ENCODE measurements around the gene CHST11.

The CHST11 gene

GRCh38 chr12:104534857-104535248, 78.1 kb downstream of the CHST11 start:
- TF ChIP-seq CTCF (IDR thresholded peaks at IDR 0.05): no peak

GRCh38 chr12:104535369-104535768, 78.6 kb downstream of the CHST11 start:
- TF ChIP-seq CTCF (IDR thresholded peaks at IDR 0.05): no peak

DNA sequence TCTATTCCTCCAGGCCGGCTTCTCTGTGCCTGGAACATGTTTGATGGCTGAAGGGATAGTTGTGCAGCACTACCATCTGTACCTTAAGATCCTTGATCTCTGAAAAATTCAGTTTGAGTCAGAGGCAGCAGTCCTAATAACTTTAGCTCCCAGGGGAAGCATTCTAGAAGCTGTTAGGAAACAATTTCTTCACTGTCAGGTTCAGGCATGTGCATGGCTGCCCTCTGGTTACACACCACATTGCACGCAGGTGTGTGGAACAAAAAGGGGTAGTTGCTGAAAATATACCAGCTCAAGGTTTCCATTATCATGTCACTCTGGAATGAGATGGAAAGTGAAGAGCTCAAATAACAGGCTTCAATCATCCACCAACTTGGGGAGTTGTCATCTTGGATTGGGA, 80.1 kb downstream of the CHST11 start:
- no peak for TF ChIP-seq CTCF (IDR thresholded peaks at IDR 0.05)

- no peak for TF ChIP-seq CTCF (IDR thresholded peaks at IDR 0.05)
These were observed 81.3 kb downstream of the CHST11 start for GRCh38 chr12:104538056-104538455.

DNA sequence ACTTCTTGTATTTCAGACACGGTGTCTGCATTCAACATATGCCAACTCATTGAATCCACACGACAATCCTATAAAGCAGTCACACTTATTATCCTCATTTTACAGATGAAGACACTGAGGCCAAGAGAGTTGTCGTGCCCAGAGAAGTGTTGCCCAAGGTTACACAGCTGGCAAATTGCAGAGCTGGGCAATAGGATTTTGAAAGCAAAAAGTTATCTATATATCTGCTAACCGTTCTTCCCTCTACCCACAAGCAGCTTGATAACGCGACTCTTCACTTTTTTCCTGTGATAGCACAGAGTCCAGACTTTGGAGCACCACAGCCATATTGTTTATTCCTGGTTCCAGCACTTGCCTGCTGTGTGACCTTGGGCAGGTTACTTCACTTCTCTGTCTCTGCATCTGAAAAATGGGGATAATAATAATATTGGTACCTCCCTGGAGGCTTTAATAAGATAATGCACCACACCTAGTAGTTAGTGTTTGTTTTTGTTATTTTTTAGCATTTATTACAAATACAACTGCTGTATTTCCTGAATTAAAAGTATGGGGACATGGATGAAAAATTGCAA, 82.2 kb downstream of the CHST11 start:
- no peak for TF ChIP-seq CTCF (IDR thresholded peaks at IDR 0.05)

- no peak for TF ChIP-seq CTCF (IDR thresholded peaks at IDR 0.05)
These were observed 88.1 kb downstream of the CHST11 start for GRCh38 chr12:104544836-104545235.

DNA sequence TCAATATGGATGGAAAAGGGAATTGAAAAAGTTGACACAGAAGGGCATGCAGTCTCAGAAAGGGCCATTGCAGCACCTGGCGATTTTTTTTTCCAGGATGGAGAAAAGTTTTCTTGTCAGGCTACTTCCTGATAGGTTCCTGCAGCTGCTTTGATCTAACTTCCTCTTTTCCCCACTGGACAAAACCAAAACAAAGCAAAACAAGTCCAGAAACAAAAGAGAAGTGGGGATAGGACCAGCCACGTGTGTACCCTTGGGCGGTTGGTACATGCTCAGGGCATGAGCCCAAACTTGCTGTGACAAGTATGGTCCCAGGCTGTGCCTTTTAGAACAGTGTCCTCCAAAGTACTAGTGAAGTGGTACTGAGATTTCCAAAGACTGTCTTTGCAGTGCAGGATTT, 89.8 kb downstream of the CHST11 start:
- no peak for TF ChIP-seq CTCF (IDR thresholded peaks at IDR 0.05)

GRCh38 chr12:104547235-104547634, 90.5 kb downstream of the CHST11 start:
- TF ChIP-seq CTCF (IDR thresholded peaks at IDR 0.05): no peak
